Loucy (cell line): ENCODE measurements around the gene NDUFAF3.

Experiments
- H2AFZ ChIP-seq: fragments of 200-600 bp; sonication (generic); 2 replicates; pipeline ENCODE4 v1.6.0; 2016; ENCODE audit warnings: antibody characterized with exemption, mild to moderate bottlenecking, low read length, moderate library complexity
- H3F3A ChIP-seq: fragments of 200-600 bp; 2 replicates; pipeline ENCODE4 v1.6.0; 2016; ENCODE audit warnings: antibody characterized with exemption, low read depth, mild to moderate bottlenecking
- H3K27me3 ChIP-seq: fragments of 200-600 bp; sonication (generic); 2 replicates; pipeline ENCODE4 v1.6.1; 2014; ENCODE audit warnings: low read length, mild to moderate bottlenecking; ENCODE audit not compliant: insufficient read depth, poor library complexity, severe bottlenecking
- H3K36me3 ChIP-seq: fragments of 200-600 bp; sonication (generic); 2 replicates; pipeline ENCODE4 v1.6.1; 2016; ENCODE audit warnings: low read length; ENCODE audit not compliant: insufficient read depth
- H3K4me1 ChIP-seq: fragments of 200-600 bp; sonication (generic); 2 replicates; pipeline ENCODE4 v1.5.1; 2014; ENCODE audit warnings: low read length, mild to moderate bottlenecking; ENCODE audit not compliant: insufficient read depth, poor library complexity, severe bottlenecking
- H3K4me2 ChIP-seq: fragments of 200-600 bp; sonication (generic); 2 replicates; pipeline ENCODE4 v1.6.0; 2014; ENCODE audit warnings: antibody characterized with exemption, low read length, low read depth, mild to moderate bottlenecking; ENCODE audit not compliant: poor library complexity, severe bottlenecking
- H3K4me3 ChIP-seq: fragments of 200-600 bp; sonication (generic); 2 replicates; pipeline ENCODE4 v1.5.1; 2014; ENCODE audit warnings: low read length, mild to moderate bottlenecking, mixed read lengths; ENCODE audit not compliant: poor library complexity, severe bottlenecking
- H3K79me2 ChIP-seq: fragments of 200-600 bp; sonication (generic); 2 replicates; pipeline ENCODE4 v1.6.1; 2014; ENCODE audit warnings: low read length; ENCODE audit not compliant: insufficient read depth
- H3K9ac ChIP-seq: fragments of 200-600 bp; sonication (generic); 2 replicates; pipeline ENCODE4 v1.6.0; 2014; ENCODE audit warnings: mild to moderate bottlenecking, low read depth, low read length, moderate library complexity; ENCODE audit not compliant: poor library complexity, severe bottlenecking
- H3K9me2 ChIP-seq: fragments of 200-600 bp; sonication (generic); replicated peaks from 2 replicates; pipeline ENCODE4 v1.6.1; 2016; ENCODE audit warnings: low read depth, low read length, mixed read lengths
- H3K9me3 ChIP-seq: fragments of 200-600 bp; sonication (generic); 2 replicates; pipeline ENCODE4 v1.6.1; 2014; ENCODE audit warnings: mild to moderate bottlenecking, antibody characterized with exemption, low read length, low read depth; ENCODE audit not compliant: insufficient read depth
- H4K20me1 ChIP-seq: fragments of 200-600 bp; sonication (generic); 2 replicates; pipeline ENCODE4 v1.6.0; 2014; ENCODE audit warnings: antibody characterized with exemption, low read length, mild to moderate bottlenecking; ENCODE audit not compliant: insufficient read depth, poor library complexity, severe bottlenecking
- CTCF ChIP-seq: fragments of 200-600 bp; sonication (generic); conservative IDR thresholded peaks from 2 replicates; pipeline ENCODE4 v1.5.1; 2014; ENCODE audit warnings: mild to moderate bottlenecking, antibody characterized with exemption, low read length
- EZH2phosphoT487 ChIP-seq: fragments of 200-600 bp; IDR thresholded peaks from 2 replicates; pipeline ENCODE4 v1.6.1; 2018; ENCODE audit warnings: antibody characterized with exemption, mild to moderate bottlenecking, moderate library complexity, borderline replicate concordance

Gene NDUFAF3

DNA sequence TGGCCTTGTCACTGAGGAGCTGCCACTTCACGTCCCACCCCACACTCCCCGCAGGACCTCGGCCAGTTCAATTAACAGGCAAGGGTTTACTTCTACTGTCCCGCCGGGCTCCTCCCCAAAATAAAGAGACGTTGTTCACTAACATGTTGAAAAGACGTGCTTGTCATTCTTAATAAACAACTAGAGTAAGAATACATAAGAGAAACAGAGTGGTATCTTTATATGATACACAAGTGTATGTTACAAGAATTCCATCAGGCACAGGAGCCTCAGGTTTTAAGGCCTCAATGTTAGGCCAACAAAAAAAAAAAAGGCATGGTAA lies 7.6 kb downstream of the NDUFAF3 start:
- Histone ChIP-seq H3K9ac (peak overlapping the region; percentile 91), H3F3A (no peaks in the 10 kb centered on the region), H3K27me3 (no peaks in the 10 kb centered on the region), H3K4me2 (peak overlapping the region; percentile 97), H3K9me2 (no peaks in the 10 kb centered on the region), H3K36me3 (peaks cover 72% of the 10 kb centered on the region), H3K79me2 (peaks cover 45% of the 10 kb centered on the region), H2AFZ (no peak overlapping the region), H3K9me3 (no peaks in the 10 kb centered on the region), H3K4me1 (peaks cover 37% of the 10 kb centered on the region), H4K20me1 (peaks cover 20% of the 10 kb centered on the region), H3K4me3 (peak overlapping the region; percentile 88)
- TF ChIP-seq EZH2phosphoT487: no peak
- TF ChIP-seq CTCF: no peak

GRCh38 chr3:49030321-49030720 lies 8.4 kb downstream of the NDUFAF3 start:
- H3K4me1 ChIP-seq: peaks cover 32% of the 10 kb centered on the region
- H3K9me3 ChIP-seq: no peaks in the 10 kb centered on the region
- no peak overlapping the region for H3K9ac ChIP-seq
- no peaks in the 10 kb centered on the region for H3K27me3 ChIP-seq
- H3K9me2 ChIP-seq: no peaks in the 10 kb centered on the region
- H4K20me1 ChIP-seq: peaks cover 12% of the 10 kb centered on the region
- TF ChIP-seq EZH2phosphoT487 (no peak), CTCF (no peak)
- H3K79me2 ChIP-seq: peaks cover 37% of the 10 kb centered on the region
- no peaks in the 10 kb centered on the region for H3F3A ChIP-seq
- H3K4me3 ChIP-seq: no peak overlapping the region
- no peak overlapping the region for H3K4me2 ChIP-seq
- no peak overlapping the region for H2AFZ ChIP-seq
- H3K36me3 ChIP-seq: peaks cover 72% of the 10 kb centered on the region

GRCh38 chr3:49032646-49033304 lies 10.9 kb downstream of the NDUFAF3 start:
- Histone ChIP-seq H3K27me3 (no peaks in the 10 kb centered on the region), H3K9ac (no peak overlapping the region), H3K9me3 (no peaks in the 10 kb centered on the region), H3K4me2 (no peak overlapping the region), H3K79me2 (peaks cover 14% of the 10 kb centered on the region), H3K4me1 (peaks cover 15% of the 10 kb centered on the region), H3K36me3 (peaks cover 70% of the 10 kb centered on the region), H4K20me1 (no peaks in the 10 kb centered on the region), H2AFZ (no peak overlapping the region), H3K4me3 (no peak overlapping the region), H3F3A (no peaks in the 10 kb centered on the region), H3K9me2 (no peaks in the 10 kb centered on the region)
- TF ChIP-seq CTCF (no peak), EZH2phosphoT487 (no peak)
